ENCODE data around the gene TRAF3IP1.
"Not testable (repeated sequence)": the region's sequence is repeated elsewhere in the genome, so short reads cannot be mapped to it uniquely, and the experiment has no call there.

Gene TRAF3IP1

GRCh38 chr2:238441262-238442114, 121.2 kb downstream of the TRAF3IP1 start:
- H3K4me3 ChIP-seq (ENCODE audit: low read depth, low read length), result no peak overlapping the region
- TF ChIP-seq MAX (IDR thresholded peaks at IDR 0.05; ENCODE audit: low read depth, low read length) (no peak), MYC (IDR thresholded peaks at IDR 0.05; ENCODE audit: low read depth, low read length) (no peak), CTCF (IDR thresholded peaks at IDR 0.05; ENCODE audit: low read depth, low read length) (no peak), POLR2A (IDR thresholded peaks at IDR 0.05; ENCODE audit: extremely low read depth, insufficient read length) (no peak)
- DNase-seq (ENCODE audit: low read depth), result no peak

DNA sequence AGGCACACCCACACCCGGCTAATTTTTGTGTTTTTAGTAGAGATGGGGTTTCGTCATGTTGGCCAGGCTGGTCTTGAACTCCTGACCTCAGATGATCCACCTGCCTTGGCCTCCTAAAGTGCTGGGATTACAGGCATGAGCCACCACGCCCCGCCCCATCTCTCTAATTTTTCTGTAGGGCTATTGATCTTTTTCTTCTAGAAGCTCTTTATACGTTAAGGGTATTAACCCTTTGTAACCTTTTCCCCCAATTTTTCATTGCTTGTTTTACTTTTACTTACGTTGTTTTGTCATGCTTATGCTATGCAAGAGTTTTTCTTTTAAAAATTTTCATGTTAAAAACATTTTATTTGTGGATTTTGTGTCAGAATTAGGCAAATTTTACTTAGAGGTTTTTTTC, 121.9 kb downstream of the TRAF3IP1 start:
- not testable (repeated sequence) for DNase-seq (ENCODE audit: low read depth); H3K4me3 ChIP-seq (ENCODE audit: low read depth, low read length)

DNA sequence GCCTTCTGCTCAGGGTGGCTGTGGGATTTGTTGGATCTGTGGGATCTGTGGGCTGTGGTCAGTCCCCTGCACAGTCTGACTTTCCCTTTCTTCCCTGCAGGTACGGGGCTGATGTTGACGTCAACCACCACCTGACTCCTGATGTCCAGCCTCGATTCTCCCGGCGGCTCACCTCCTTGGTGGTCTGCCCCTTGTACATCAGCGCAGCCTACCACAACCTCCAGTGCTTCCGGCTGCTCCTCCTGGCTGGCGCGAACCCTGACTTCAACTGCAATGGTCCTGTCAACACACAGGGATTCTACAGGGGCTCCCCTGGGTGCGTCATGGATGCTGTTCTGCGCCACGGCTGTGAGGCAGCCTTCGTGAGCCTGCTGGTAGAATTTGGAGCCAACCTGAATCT, 123.9 kb downstream of the TRAF3IP1 start:
- no peak overlapping the region for H3K4me3 ChIP-seq (ENCODE audit: low read depth, low read length)
- no peak for DNase-seq (ENCODE audit: low read depth)
- TF ChIP-seq POLR2A (IDR thresholded peaks at IDR 0.05; ENCODE audit: extremely low read depth, insufficient read length) (no peak), CTCF (IDR thresholded peaks at IDR 0.05; ENCODE audit: low read depth, low read length) (no peak), MAX (IDR thresholded peaks at IDR 0.05; ENCODE audit: low read depth, low read length) (no peak), MYC (IDR thresholded peaks at IDR 0.05; ENCODE audit: low read depth, low read length) (no peak)

- no peak for TF ChIP-seq MYC (IDR thresholded peaks at IDR 0.05; ENCODE audit: low read depth, low read length)
- no peak overlapping the region for H3K4me3 ChIP-seq (ENCODE audit: low read depth, low read length)
- DNase-seq (ENCODE audit: low read depth), result no peak
These were observed 125.3 kb downstream of the TRAF3IP1 start for GRCh38 chr2:238445409-238446190.

DNA sequence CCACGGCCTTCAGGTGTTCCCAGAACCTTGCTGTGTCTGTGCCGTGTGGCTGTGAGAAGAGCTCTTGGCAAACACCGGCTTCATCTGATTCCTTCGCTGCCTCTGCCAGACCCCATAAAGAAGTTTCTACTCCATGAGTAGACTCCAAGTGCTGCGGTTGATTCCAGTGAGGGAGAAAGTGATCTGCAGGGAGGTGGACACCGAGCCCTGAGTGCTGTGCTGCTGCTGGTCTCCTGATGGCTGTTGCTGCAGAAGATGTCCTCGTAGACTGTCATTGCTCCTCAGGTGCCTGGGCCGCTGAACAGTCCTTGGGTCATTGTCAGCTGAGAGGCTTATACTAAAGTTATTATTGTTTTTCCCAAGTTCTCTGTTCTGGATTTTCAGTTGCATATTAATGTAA, 126.1 kb downstream of the TRAF3IP1 start:
- TF ChIP-seq CTCF (IDR thresholded peaks at IDR 0.05; ENCODE audit: low read depth, low read length) (no peak), POLR2A (IDR thresholded peaks at IDR 0.05; ENCODE audit: extremely low read depth, insufficient read length) (no peak), MYC (IDR thresholded peaks at IDR 0.05; ENCODE audit: low read depth, low read length) (no peak), MAX (IDR thresholded peaks at IDR 0.05; ENCODE audit: low read depth, low read length) (no peak)
- no peak for DNase-seq (ENCODE audit: low read depth)
- H3K4me3 ChIP-seq (ENCODE audit: low read depth, low read length), result no peak overlapping the region

DNA sequence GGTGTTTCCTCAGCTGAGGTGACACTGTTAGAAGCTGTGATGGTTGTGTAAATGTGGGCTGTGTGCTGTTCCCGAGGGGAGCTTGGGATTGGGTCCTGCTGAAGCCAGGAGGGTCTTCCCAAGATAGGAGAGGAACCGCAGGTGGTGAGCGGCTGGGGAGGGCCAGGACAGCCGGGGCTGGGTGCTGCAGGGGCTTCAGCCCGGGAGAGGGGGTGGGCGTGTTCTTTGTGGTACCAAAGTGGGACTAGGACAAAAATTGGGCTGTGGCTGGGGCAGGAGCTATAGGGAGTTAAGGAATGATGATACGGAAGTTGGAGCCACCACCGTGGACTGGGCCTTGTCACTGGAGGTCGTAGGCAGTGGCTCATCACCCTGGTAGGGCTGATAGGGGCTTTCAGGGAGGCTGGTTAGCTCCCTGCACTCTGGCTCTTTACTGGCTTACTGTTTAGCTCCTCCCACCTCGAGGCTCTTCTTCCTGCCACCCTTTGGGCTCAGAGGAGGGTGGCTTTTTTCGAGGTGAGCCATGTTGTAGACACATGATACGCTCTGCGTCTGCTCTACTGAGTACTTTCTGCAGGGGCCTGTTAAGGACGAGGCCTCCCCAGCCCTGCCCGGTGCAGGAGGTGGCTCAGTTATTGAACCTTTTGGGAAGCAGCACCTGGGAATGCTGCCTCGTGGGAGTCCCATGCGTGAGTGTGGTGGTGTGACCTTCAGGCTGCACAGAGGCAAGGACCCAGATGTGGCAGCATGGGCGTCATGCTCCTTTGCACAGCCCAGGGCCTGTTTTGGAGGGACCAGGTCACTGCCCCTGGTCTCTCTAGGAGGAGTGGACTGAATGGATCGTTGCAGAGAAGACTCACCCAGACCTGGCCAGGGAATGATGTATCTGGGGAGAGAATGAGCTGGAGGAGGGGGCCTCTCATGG, 128.0 kb downstream of the TRAF3IP1 start:
- TF ChIP-seq MAX (IDR thresholded peaks at IDR 0.05; ENCODE audit: low read depth, low read length), result no peak
- TF ChIP-seq MYC (IDR thresholded peaks at IDR 0.05; ENCODE audit: low read depth, low read length), result no peak
- TF ChIP-seq POLR2A (IDR thresholded peaks at IDR 0.05; ENCODE audit: extremely low read depth, insufficient read length), result no peak
- no peak for TF ChIP-seq CTCF (IDR thresholded peaks at IDR 0.05; ENCODE audit: low read depth, low read length)
- H3K4me3 ChIP-seq (ENCODE audit: low read depth, low read length), result no peak overlapping the region
- DNase-seq (ENCODE audit: low read depth), result no peak

Data from NB4 (cell line).